ENCODE results near the gene FTSJ1.

- TF ChIP-seq POLR2AphosphoS5 (IDR thresholded peaks at IDR 0.05; ENCODE audit: low read depth, low read length) = no peak
- no peak for TF ChIP-seq POLR2A (IDR thresholded peaks at IDR 0.05; ENCODE audit: low read depth, low read length)
- no peak for TF ChIP-seq POU2F2 (IDR thresholded peaks at IDR 0.05; ENCODE audit: low read depth, low read length)
- TF ChIP-seq SPI1 (IDR thresholded peaks at IDR 0.05; ENCODE audit: low read depth, low read length) = no peak
Measured at GRCh38 chrX:48515842-48516241, 39.8 kb downstream of the FTSJ1 start.

All from GM12891 (cell line).